Germinal center (tissue), 1 donor: Measurements from ENCODE around the gene HS3ST2.
"Not testable (repeated sequence)": the region's sequence is repeated elsewhere in the genome, so short reads cannot be mapped to it uniquely, and the experiment has no call there.

Experiments used
- DNase-seq: peaks from one replicate; pipeline ENCODE4 v3.0.0; 2012; ENCODE audit warnings: mixed read lengths, low spot score

The HS3ST2 gene

GRCh38 chr16:22879466-22879865, 65.5 kb downstream of the HS3ST2 start:
- no peak for DNase-seq

- no peak for DNase-seq
Observed at GRCh38 chr16:22882981-22883380, 69.0 kb downstream of the HS3ST2 start.

GRCh38 chr16:22885951-22886350, 72.0 kb downstream of the HS3ST2 start:
- DNase-seq = no peak

GRCh38 chr16:22886927-22887326, 73.0 kb downstream of the HS3ST2 start:
- DNase-seq = no peak

GRCh38 chr16:22887445-22887844, 73.5 kb downstream of the HS3ST2 start:
- DNase-seq = no peak

GRCh38 chr16:22888791-22889190, 74.8 kb downstream of the HS3ST2 start:
- DNase-seq = no peak

GRCh38 chr16:22890976-22891375, 77.0 kb downstream of the HS3ST2 start:
- DNase-seq = no peak

GRCh38 chr16:22897184-22897583, 83.2 kb downstream of the HS3ST2 start:
- no peak for DNase-seq

GRCh38 chr16:22898131-22898530, 84.2 kb downstream of the HS3ST2 start:
- no peak for DNase-seq

- DNase-seq = peak; percentile 15
Observed at GRCh38 chr16:22898874-22899348, 84.9 kb downstream of the HS3ST2 start.

GRCh38 chr16:22899567-22899966, 85.6 kb downstream of the HS3ST2 start:
- DNase-seq = not testable (repeated sequence)

GRCh38 chr16:22900863-22901262, 86.9 kb downstream of the HS3ST2 start:
- DNase-seq = no peak

GRCh38 chr16:22901563-22901962, 87.6 kb downstream of the HS3ST2 start:
- no peak for DNase-seq

- no peak for DNase-seq
Observed at GRCh38 chr16:22903716-22904115, 89.8 kb downstream of the HS3ST2 start.

GRCh38 chr16:22912654-22913053, 98.7 kb downstream of the HS3ST2 start:
- DNase-seq = no peak

GRCh38 chr16:22915003-22915402, 101.0 kb downstream of the HS3ST2 start:
- no peak for DNase-seq

GRCh38 chr16:22923491-22923890, 109.5 kb downstream of the HS3ST2 start:
- no peak for DNase-seq

- no peak for DNase-seq
Observed at GRCh38 chr16:22924492-22924891, 110.5 kb downstream of the HS3ST2 start.

- DNase-seq = no peak
Observed at GRCh38 chr16:22926105-22926751, 112.3 kb downstream of the HS3ST2 start.

- DNase-seq = no peak
Observed at GRCh38 chr16:22927306-22927705, 113.3 kb downstream of the HS3ST2 start.

GRCh38 chr16:22928882-22929435, 115.0 kb downstream of the HS3ST2 start:
- no peak for DNase-seq

GRCh38 chr16:22929461-22929860, 115.5 kb downstream of the HS3ST2 start:
- DNase-seq = no peak

- no peak for DNase-seq
Observed at GRCh38 chr16:22932032-22932771, 118.2 kb downstream of the HS3ST2 start.
